Measurements from ENCODE around the gene ELP6. TPM values are rescaled to one million over a fixed set of nuclear protein-coding genes. Genes with fewer than 3 reads are reported as not detected.

Gene ELP6
- total RNA-seq, 2 experiments from 2014 or later, result 11.0 to 12.3 TPM

DNA sequence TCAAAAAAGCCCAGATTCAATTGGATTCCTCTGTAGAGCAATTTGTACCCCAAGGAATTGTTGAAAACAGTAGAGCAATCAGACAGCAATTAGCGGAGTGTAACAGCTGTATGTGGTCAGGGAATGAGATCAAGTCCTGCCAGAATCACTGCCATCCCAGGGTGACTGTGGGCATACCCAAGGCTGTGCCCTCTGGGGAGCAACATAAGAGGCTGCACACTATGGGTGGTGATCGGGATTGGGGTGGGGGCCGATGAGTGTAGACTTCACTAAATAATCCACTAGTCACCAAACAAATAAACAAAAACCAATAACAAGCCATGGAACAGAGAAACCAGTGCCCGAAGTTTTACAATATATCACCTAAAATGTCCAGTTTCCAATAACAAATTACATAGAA is 12.1 kb upstream of the ELP6 start:
- no peak for ATAC-seq (ENCODE audit: poor library complexity)
- Mint-ChIP-seq H3K9me3 (peaks cover 4% of the 10 kb centered on the region), H3K27me3 (no peaks in the 10 kb centered on the region), H3K36me3 (ENCODE audit: low read depth) (no peaks in the 10 kb centered on the region), H3K4me3 (no peak overlapping the region), H3K27ac (no peak overlapping the region), H3K4me1 (ENCODE audit: low read depth) (no peaks in the 10 kb centered on the region)
- H3K9me3 ChIP-seq (ENCODE audit: control insufficient read depth in 1 of 2, insufficient read depth in 1 of 2, low read length in 2 of 2), result peaks cover 0 to 20% of the 10 kb centered on the region in 2 experiments
- H3K27ac ChIP-seq (ENCODE audit: low read depth in 1 of 2, low read length in 2 of 2), result no peak overlapping the region
- intact Hi-C loops (cut with DNase I, micrococcal nuclease), result no loop called here
- no peaks in the 10 kb centered on the region for H3K27me3 ChIP-seq (ENCODE audit: control insufficient read depth in 1 of 2, insufficient read depth in 2 of 2, low read length in 2 of 2)
- H3K4me3 ChIP-seq (ENCODE audit: low read length), result no peak overlapping the region
- no peaks in the 10 kb centered on the region for H3K36me3 ChIP-seq (ENCODE audit: insufficient read depth, low read length)
- no peak for DNase-seq
- H3K4me1 ChIP-seq (ENCODE audit: insufficient read depth, low read length), result peaks cover 7% of the 10 kb centered on the region
- TF ChIP-seq, protein P1, sequence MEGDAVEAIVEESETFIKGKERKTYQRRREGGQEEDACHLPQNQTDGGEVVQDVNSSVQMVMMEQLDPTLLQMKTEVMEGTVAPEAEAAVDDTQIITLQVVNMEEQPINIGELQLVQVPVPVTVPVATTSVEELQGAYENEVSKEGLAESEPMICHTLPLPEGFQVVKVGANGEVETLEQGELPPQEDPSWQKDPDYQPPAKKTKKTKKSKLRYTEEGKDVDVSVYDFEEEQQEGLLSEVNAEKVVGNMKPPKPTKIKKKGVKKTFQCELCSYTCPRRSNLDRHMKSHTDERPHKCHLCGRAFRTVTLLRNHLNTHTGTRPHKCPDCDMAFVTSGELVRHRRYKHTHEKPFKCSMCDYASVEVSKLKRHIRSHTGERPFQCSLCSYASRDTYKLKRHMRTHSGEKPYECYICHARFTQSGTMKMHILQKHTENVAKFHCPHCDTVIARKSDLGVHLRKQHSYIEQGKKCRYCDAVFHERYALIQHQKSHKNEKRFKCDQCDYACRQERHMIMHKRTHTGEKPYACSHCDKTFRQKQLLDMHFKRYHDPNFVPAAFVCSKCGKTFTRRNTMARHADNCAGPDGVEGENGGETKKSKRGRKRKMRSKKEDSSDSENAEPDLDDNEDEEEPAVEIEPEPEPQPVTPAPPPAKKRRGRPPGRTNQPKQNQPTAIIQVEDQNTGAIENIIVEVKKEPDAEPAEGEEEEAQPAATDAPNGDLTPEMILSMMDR (IDR thresholded peaks at IDR 0.05), result no peak
- CTCF ChIA-PET, result interaction anchor here (0.7 to 1.0 kb wide), 2 partner anchors 102 to 986 kb away, joined by 4 to 5 read pairs; no protein-coding TSS in a partner anchor
- POLR2A ChIA-PET, result no interaction called here

GRCh38 chr3:47523310-47524073 is 10.0 kb upstream of the ELP6 start:
- Mint-ChIP-seq H3K4me3 (no peak overlapping the region), H3K4me1 (ENCODE audit: low read depth) (no peaks in the 10 kb centered on the region), H3K9me3 (peaks cover 4% of the 10 kb centered on the region), H3K27ac (no peak overlapping the region), H3K27me3 (no peaks in the 10 kb centered on the region), H3K36me3 (ENCODE audit: low read depth) (no peaks in the 10 kb centered on the region)
- ChIA-PET CTCF (no interaction called here), POLR2A (no interaction called here)
- no peak overlapping the region for H3K4me3 ChIP-seq (ENCODE audit: low read length)
- peaks cover 0 to 12% of the 10 kb centered on the region in 2 experiments for H3K9me3 ChIP-seq (ENCODE audit: control insufficient read depth in 1 of 2, insufficient read depth in 1 of 2, low read length in 2 of 2)
- H3K27ac ChIP-seq (ENCODE audit: low read depth in 1 of 2, low read length in 2 of 2), result no peak overlapping the region
- H3K36me3 ChIP-seq (ENCODE audit: insufficient read depth, low read length), result no peaks in the 10 kb centered on the region
- ATAC-seq (ENCODE audit: poor library complexity) (no peak), DNase-seq (no peak)
- intact Hi-C loops (cut with DNase I, micrococcal nuclease), result loop anchor here in 1 of 2 experiments (5.0 kb wide), 1 partner anchor 279 kb away; the partner anchor contains the start of gene DHX30
- H3K27me3 ChIP-seq (ENCODE audit: control insufficient read depth in 1 of 2, insufficient read depth in 2 of 2, low read length in 2 of 2), result no peaks in the 10 kb centered on the region
- TF ChIP-seq, protein P1 (IDR thresholded peaks at IDR 0.05), result no peak
- peaks cover 7% of the 10 kb centered on the region for H3K4me1 ChIP-seq (ENCODE audit: insufficient read depth, low read length)

GRCh38 chr3:47522082-47522987 is 8.8 kb upstream of the ELP6 start:
- Histone ChIP-seq H3K36me3 (ENCODE audit: insufficient read depth, low read length) (no peaks in the 10 kb centered on the region), H3K4me1 (ENCODE audit: insufficient read depth, low read length) (peaks cover 7% of the 10 kb centered on the region), H3K4me3 (ENCODE audit: low read length) (no peak overlapping the region), H3K27ac (ENCODE audit: low read depth in 1 of 2, low read length in 2 of 2) (no peak overlapping the region), H3K9me3 (ENCODE audit: control insufficient read depth in 1 of 2, insufficient read depth in 1 of 2, low read length in 2 of 2) (peaks cover 0 to 5% of the 10 kb centered on the region in 2 experiments), H3K27me3 (ENCODE audit: control insufficient read depth in 1 of 2, insufficient read depth in 2 of 2, low read length in 2 of 2) (no peaks in the 10 kb centered on the region)
- ATAC-seq (ENCODE audit: poor library complexity) (peak; percentile 95), DNase-seq (peak; percentile 51 to 87 (median 64))
- intact Hi-C loops (cut with DNase I, micrococcal nuclease), result loop anchor here (1.0 to 5.0 kb wide), 3 partner anchors 267 to 468 kb away; partner anchors contain the start of gene DHX30 (in 1 of the 2)
- TF ChIP-seq, protein P1 (IDR thresholded peaks at IDR 0.05), result peak; percentile 82
- POLR2A ChIA-PET, result interaction anchor here (0.6 to 0.7 kb wide), 2 partner anchors 268 to 302 kb away, joined by 3 read pairs; no protein-coding TSS in a partner anchor
- Mint-ChIP-seq H3K27ac (no peak overlapping the region), H3K4me3 (no peak overlapping the region), H3K4me1 (ENCODE audit: low read depth) (no peaks in the 10 kb centered on the region), H3K27me3 (no peaks in the 10 kb centered on the region), H3K36me3 (ENCODE audit: low read depth) (no peaks in the 10 kb centered on the region), H3K9me3 (no peaks in the 10 kb centered on the region)
- CTCF ChIA-PET, result interaction anchor here (0.6 to 1.3 kb wide), 9 partner anchors 9 to 467 kb away, joined by 3 to 14 read pairs (median 3); partner anchors contain the start of gene ELP6

All from CD4-positive, alpha-beta T cell (primary cell).